Glomerular visceral epithelial cell (primary cell): ENCODE measurements around the gene INVS.
A peak's percentile ranks its signal among the peaks of the same experiment; 100 is the strongest.

ENCODE experiments used
- DNase-seq: peaks from one replicate; pipeline ENCODE4 v3.0.0-alpha.2; 2016; ENCODE audit errors: extremely low spot score

Gene INVS

DNA sequence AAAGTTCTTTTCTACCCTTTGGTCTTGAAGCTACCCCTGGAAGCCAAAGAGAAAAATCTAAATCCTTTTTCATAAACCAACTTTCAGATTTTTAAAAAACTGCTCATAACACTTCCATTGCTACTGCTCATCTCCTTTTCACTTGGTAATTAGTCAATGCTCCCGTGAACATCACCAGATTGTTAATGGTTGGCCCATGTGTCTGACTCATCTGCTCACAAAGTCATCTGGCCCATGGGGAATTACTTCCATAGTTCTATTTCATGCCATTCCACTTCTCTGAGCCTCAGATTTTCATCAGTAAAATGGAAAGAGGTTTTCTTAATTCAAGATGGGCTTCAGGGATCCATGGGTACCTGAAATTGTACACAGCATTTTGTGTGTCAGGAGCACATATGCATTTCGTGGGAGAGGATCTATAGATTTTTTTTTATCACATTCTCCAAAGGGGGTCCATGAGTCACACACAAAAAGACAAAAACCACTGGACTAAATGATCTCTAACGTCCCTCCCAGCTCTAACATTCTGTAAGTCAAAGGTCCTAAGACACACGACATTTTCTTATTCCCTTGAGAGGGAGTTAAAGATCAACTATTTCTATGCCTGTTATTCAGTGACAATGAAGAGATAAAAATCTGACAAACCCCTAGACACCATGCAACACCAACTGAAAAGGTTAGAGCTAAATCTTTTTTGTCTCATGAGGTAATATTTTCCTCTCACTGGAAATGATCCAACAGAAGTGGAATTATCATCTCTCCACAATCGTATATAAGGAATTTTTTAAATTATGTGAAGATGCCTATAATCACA lies 178.3 kb downstream of the INVS start:
- peak; percentile 70 for DNase-seq

DNA sequence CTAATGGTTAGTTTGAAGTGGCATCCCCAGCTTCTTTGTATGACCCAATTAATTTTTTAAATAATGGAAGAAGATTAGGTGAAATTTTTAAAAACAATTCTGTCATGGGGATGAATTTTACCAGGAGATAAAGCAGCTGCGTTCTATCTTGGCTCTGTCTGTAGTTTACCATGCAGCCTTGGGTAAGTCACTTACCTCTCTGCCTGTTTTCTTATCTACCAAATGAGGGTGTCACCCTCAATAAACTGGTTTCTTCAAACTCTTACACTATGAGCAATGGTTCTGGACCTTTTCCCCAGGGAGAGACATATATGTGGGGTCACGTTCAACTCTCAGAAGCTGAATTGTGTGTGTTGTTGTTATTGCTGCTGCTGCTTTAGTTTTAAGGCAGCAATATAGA lies 182.0 kb downstream of the INVS start:
- no peak for DNase-seq

DNA sequence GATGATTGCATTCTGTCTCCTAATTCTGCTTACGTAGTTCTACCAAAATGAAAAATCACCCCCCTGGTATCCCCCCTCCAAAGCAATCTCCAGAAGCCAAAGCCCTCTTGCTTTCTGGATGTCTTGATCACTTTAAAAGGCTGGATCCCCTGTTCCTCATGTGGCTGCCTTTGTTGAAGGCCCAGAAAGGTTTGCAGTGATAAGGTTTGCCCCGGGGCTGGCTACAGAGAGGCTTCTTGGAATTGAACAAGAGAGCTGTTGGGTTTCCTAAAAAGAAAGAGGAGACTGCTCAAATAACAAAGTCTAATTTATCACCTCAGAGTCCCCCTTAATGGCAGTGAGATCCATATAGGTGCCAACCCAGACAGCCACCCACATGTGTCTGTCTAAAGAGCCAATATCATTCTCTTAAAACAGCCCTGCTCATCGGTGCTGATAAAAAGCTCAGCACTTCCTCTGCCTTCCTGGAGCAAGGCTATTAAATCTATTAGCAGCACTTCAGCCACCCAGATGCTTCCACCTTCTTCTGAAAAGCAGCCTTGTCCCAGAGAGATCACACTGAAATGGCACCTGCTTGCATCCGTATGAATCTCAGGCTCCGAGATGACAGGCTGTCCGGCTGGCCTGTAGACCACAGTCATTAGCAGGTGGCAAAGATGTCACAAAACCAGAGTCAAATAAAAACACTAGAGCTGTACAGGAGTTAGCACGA lies 182.8 kb downstream of the INVS start:
- DNase-seq: no peak

DNA sequence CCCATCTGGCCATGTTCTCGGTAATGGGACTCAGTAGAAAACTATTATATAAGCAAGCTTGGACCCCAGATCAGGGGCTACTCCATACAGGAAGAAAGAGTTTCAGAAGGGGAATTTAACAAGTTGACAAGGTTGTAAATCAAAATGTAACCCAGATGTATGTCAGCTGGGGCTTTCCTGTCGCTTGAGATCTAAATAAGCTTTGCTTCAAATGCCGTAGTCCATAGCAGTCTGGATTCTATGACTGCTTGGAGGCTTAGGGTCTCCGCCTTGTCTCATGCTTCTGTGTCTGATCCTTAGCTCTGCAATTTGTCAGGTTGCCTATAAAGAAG lies 183.3 kb downstream of the INVS start:
- DNase-seq: no peak

DNA sequence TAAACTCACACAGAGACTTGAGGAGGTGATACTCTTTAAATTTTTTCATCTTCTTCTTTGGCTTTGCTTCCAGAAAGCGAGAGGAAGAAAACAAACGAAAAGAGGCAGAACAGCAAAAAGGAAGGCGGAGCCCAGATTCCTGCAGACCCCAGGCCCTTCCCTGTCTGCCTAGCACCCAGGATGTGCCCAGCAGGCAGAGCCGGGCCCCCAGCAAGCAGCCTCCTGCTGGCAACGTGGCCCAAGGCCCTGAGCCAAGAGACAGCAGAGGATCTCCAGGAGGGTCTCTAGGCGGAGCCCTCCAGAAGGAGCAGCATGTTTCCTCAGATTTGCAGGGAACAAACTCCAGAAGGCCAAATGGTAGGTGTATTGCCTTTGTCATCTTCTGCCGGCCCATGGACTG lies 185.2 kb downstream of the INVS start:
- DNase-seq: no peak

DNA sequence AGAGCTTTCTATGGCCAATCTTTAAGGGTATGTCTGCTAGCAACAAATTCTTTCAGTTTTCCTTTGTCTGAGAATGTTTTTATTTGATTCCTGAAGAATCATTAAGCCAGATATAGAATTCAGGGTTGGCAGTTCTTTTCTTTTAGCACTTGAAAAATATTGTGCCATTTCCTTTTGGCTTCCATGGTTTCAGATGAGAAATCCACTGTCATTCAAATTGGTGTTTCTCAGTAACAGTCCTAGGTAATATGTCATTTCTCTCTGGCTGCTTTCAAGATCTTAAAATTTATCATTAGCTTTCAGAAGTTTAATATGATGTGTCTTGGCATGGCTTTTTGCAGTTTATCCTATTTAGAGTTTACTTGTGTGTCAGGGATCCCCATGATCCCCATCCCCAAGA lies 186.0 kb downstream of the INVS start:
- DNase-seq: no peak

DNA sequence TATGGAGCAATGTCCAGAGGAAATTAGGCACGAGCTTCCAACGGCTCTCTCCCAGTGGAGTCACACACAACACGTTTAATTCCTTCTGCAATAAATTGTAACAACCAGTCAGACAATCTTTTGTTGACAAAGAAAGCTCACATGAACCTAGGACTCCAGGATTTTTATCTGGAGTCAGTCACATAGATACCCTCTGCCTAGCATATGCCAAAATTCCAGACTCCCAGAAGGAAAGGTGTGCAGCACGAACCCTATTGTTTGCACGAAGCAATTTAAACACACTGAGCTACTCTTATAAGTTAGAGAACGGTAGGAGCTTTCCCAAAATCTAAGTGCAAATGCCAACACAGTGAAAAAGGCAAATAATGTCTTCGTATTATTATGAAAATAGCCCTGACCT lies 186.6 kb downstream of the INVS start:
- DNase-seq: no peak

DNA sequence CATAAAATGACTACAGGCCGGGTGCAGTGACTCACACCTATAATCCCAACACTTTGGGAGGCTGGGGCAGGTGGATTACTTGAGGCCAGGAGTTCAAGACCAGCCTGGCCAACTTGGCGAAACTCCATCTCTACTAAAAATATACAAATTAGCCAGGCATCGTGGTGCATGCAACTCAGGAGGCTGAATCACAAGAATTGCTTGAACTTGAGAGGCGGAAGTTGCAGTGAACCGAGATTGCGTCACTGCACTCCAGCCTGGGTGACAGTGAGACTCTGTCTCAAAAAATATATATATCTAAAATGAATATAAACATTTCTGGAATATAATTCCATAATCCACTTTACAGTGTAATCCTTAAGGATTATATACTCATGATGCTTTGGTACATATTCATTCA lies 187.2 kb downstream of the INVS start:
- DNase-seq: no peak

DNA sequence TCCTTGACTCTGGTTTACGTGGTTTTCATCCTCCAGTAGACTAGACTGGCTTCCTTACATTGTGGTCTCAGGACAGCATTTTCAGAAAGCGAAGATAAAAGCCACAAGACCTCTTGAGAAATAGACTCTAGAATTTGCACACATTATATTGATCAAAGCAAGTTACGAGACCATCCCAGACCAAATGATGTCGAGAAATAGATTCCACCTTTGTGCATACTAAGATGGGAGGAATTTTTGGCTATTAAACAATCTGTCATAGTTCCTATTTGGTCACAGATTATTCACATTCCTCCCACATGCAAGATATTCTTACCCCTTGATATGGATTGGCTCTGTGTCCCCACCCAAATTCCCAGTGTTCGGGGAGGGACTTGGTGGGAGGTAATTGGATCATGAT lies 188.1 kb downstream of the INVS start:
- no peak for DNase-seq

DNA sequence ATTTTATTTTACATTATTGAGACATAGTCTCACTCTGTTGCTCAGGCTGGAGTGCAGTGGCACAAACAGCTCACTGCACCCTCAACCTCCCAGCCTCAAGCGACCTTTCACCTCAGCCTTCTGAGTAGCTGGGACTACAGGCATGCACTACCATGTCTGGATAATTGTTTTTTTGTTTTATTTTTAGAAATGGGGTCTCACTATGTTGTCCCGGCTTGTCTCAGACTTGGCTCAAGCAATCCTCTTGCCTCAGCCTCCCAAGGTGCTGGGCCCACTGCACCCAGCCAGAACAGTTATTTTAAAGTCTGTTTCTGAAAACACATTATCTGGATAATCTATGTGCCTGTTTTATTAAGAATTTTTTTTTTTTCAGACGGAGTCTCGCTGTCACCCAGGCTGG lies 191.7 kb downstream of the INVS start:
- no peak for DNase-seq

DNA sequence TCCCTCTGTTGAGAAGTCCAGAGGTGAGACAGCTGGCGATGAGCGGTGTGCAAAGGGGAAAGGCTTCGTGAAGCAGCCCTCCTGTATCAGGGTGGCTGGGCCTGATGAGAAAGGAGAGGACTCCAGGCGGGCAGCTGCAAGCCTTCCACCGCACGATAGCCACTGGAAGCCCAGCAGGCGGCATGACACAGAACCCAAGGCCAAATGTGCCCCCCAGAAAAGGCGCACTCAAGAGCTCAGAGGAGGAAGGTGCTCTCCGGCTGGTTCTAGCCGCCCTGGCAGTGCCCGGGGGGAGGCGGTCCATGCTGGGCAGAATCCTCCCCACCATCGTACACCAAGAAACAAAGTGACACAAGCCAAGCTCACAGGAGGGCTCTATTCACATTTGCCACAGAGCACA lies 193.4 kb downstream of the INVS start:
- no peak for DNase-seq

DNA sequence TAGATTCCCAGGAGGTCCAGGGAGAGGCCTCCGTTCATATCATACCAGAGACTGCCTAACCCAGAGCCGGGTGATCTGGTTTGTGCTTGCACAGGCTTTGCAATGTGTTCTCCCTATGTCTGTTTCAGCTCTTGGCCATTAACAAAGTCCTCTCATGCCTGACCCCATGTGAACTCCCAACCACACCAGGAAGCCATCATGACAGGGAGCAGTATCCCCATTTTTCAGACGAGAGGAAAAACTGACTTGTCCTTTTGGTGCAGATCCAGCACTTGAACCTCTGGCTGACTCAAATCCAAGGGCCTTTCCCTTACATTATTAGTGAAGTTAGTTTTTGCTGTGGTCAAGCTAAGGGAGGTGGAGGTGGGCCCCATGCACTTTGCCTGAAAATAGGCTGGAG lies 195.3 kb downstream of the INVS start:
- DNase-seq: no peak

DNA sequence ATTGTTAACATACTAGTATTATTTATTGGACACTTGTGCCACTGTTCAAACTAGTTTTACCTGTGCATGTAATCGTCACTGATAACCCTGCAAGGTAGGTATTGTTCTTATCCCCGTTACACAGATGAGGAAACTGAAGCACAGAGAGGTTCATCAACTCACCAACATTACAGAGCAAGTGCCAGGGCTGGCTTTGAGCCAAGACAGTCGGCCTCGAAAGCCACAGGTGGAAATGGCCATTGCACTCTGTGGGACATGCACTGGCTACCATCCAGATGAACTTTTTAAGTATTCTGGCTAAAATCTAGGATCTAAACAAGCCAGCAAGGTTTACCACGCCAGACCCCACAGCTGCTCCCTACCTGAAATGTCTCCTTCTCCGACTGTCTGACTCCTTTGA lies 195.8 kb downstream of the INVS start:
- DNase-seq: no peak

DNA sequence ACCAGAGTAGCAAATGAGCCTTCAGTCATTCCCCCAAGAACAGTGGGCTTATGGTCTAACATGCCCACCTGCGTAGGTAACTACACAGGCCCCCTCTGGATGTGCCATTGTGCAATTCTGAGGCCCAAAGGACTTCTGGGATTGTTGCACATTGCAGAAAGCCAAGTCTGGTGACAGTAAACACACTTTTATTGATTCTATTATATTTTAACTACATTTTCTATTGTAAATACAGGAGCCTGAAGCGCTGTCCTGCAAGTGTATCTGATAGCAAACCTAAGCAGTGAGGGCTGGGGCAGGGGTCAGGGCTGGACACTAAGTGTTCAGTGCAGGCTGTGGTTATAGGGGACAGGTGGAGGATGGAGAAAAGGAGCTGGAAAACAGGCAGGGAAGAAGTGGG lies 196.2 kb downstream of the INVS start:
- no peak for DNase-seq

DNA sequence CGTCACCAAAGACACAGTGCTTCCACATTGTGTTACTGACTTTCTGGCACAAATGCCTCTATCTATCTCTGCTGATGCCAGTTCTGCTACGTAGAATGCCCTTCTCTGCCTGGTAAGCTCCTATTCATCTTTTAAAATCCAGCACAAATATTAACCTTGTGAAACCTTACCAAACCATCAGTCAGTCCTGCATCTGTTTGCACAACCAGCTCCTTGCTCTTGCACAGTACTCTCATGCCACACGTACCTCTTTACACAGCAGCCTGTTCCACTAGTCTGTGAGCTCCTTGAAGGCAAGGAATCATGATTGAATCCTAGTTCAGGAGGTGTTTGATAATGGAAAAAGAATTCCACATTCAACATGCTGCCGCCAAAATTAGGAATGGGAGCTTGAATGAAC lies 197.4 kb downstream of the INVS start:
- DNase-seq: no peak

DNA sequence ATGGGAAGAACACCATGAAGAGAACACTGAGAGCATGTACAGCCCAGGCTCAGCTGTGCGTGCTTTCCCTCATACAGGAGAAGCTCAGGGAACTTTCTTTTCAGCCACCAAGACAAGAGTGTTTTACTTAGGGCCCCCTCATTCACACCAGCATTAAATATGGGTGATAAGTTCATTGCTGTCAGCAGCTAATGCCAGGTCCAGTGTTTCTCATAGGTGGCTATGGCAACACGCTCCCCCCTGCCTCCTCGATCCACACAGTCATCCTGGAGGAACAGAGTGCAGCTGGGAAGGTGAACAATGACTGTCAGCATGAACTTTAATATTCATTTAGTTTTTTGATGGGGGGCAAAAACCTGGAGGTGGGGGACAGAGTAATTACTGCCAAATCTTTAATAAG lies 199.3 kb downstream of the INVS start:
- no peak for DNase-seq

DNA sequence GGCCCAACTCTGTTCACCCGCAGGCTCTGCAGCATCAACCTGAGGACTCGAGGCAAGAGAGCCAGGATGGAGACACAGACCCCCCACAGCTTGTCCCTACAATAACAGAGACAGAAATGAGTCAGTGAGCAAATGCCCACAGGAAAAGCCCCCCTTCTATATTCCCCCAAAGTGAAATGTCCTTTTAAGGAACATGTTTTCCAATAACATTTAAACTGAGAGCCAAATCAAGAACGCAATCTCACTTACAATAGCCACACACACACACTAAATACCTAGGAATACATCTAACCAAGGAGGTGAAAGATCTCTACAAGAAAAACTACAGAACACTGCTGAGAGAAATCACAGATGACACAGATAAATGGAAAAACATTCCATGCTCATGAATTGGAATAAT lies 204.7 kb downstream of the INVS start:
- DNase-seq: no peak

DNA sequence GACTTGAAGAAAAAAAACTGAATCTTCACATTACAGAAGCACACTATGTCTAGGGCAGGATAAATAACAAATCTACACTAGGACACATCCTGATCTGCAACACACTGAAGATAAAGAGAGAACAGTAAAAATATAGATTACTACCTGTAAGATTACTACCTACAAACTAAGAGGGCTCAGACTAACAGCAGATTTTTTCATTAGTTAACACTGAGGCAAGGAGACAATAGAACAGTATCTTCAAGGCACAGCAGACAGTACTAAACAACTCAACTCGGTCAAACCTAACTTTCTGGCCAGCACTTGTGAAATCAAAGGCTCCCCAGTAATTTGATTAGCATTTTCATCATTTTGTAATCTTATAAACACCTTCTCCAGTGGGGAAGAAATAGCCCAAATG lies 207.2 kb downstream of the INVS start:
- no peak for DNase-seq

DNA sequence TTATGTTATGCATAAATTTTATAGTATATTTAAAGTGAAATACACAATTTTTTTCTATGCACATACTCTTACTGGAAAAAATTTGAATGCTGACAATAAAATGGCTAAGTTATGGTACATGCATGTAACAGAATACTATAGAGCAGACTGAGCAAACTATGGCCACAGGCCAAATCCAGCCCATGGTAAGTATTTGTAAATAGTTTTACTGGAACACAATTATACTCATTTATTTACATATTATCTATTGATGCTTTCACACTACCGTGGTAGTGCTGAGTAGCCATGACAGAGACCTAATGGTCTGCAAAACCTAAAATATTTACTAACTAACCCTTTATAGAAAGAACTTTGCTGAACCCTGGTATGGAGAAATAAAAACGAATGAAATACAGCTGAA lies 208.0 kb downstream of the INVS start:
- no peak for DNase-seq

DNA sequence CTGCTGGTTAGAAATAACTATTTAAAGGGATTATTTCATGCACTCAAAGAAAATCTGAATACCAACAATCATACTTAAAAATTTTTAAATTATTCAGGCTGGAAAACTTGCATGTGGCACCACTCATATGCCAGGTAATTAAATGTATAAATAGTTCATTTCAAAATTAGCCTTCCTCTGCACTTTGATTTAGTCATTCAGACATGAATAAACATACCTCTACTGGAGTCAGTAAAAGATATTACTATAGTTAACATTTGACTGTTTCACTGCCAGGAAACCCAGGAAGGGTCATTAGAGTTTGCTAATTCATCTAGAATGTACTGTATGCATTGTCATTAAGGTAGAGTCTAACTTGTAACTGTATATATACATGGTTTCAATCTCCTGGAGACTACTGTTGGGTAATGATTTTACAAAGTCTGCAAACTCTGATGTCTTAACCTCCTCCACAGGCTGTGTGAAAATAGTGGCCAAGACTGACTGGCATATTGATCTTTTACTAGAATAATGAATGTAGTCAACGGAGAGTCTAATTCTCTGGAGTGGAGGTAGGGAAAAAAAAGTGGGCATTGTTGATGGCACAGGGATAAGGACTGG lies 210.0 kb downstream of the INVS start:
- no peak for DNase-seq

DNA sequence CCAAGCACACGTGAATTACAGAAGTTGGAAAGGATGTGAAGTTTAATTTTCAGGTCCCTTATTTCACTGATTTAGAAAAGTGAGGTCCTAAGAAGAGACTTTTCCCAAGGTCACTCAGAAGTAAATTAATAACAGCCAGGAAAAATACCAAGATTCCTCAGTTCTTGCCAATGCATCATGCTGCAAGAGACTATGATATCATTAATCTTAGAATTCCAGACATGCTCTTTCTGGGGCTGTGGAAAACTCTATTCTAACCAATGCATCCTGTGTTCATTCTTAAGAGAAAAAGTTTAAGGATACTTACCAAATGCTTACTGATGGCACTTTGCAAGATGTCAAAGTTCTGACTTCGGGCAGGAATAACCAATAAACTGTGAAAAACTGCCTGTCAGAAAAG lies 210.9 kb downstream of the INVS start:
- DNase-seq: peak; percentile 12

DNA sequence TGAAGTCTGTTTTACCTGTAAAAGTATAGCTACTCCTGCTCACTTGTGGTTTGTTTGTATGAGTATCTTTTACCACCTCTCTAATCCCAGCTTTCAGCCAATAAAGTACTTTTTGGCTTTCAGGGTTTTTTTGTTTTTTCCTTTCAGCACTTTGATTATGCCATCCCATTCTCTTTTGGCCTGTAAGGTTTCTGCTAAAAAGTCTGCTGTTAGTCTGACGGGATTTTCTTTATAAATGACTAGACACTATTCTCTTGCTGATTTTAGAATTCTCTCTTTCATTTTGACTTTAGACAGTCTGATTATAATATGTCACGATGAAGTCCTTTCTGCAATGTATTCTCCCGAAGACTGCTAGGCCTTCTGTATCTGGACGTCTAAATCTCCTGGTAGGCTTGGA lies 216.5 kb downstream of the INVS start:
- DNase-seq: no peak

DNA sequence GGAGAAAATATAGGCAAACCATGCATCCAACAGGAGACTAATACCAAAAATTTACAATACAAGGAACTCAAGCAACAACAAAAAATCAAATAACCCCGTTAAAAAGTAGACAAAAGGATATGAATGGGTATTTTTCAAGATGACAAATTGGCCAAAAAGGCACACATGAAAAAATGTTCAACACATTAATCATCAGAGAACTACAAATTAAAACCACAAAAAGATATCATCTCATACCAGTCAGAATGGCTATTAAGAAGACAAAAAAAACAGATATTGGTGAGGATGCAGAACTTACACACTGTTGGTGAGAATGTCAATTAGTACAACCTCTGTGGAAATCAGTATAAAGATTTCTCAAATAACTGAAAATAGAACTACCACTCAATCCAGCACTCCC lies 218.7 kb downstream of the INVS start:
- DNase-seq: peak; percentile 14
